Duodenal mucosa (tissue), 2 donors: ENCODE results near the gene OR9Q1.

Experiments used
- H3K27ac ChIP-seq: one replicate; pipeline ENCODE4 v1.7.0; 2013; ENCODE audit warnings: low read depth, low read length
- H3K27me3 ChIP-seq, 2 donors: one replicate each; pipeline ENCODE4 v1.7.0; 2013; ENCODE audit warnings: low read length in 2 of 2, control low read depth in 1 of 2; ENCODE audit not compliant: insufficient read depth in 2 of 2, control insufficient read depth in 1 of 2
- H3K36me3 ChIP-seq, 2 donors: one replicate each; pipeline ENCODE4 v1.7.0; 2013; ENCODE audit warnings: low read length in 2 of 2, control low read depth in 1 of 2; ENCODE audit not compliant: insufficient read depth in 2 of 2, control insufficient read depth in 1 of 2
- H3K4me1 ChIP-seq, 2 donors: one replicate each; pipeline ENCODE4 v1.7.0; 2013; ENCODE audit warnings: low read length in 2 of 2, control low read depth in 1 of 2; ENCODE audit not compliant: insufficient read depth in 2 of 2, control insufficient read depth in 1 of 2
- H3K4me3 ChIP-seq, 2 donors: one replicate each; pipeline ENCODE4 v1.7.0; 2013; ENCODE audit warnings: low read length in 2 of 2, low read depth in 1 of 2
- H3K9ac ChIP-seq, 2 donors: one replicate each; pipeline ENCODE4 v1.7.0; 2013; ENCODE audit warnings: low read length in 2 of 2, low read depth in 1 of 2
- H3K9me3 ChIP-seq, 2 donors: one replicate each; pipeline ENCODE4 v1.7.0; 2013; ENCODE audit warnings: low read length in 2 of 2, control low read depth in 1 of 2; ENCODE audit not compliant: control insufficient read depth in 1 of 2

Gene OR9Q1

GRCh38 chr11:58125469-58125868 is 101.8 kb downstream of the OR9Q1 start, which contains the start of gene OR9I1:
TSS of gene OR9I1 (minus strand) at chr11:58125530. CDS start at chr11:58119444, 6,086 bp downstream.
- Histone ChIP-seq H3K4me3 (no peak within 1 kb of the TSS), H3K27ac (no peak within 1 kb of the TSS), H3K27me3 (no peaks in the 10 kb centered on the region), H3K9ac (no peak within 1 kb of the TSS), H3K36me3 (no peaks in the 10 kb centered on the region), H3K4me1 (no peaks in the 10 kb centered on the region), H3K9me3 (no peaks in the 10 kb centered on the region)

GRCh38 chr11:58127350-58127749 is 103.7 kb downstream of the OR9Q1 start:
- H3K4me1 ChIP-seq: no peaks in the 10 kb centered on the region
- H3K36me3 ChIP-seq: no peaks in the 10 kb centered on the region
- no peak overlapping the region for H3K4me3 ChIP-seq
- H3K9me3 ChIP-seq: no peaks in the 10 kb centered on the region
- no peak overlapping the region for H3K27ac ChIP-seq
- H3K27me3 ChIP-seq: no peaks in the 10 kb centered on the region
- H3K9ac ChIP-seq: no peak overlapping the region

GRCh38 chr11:58133309-58134076 is 109.8 kb downstream of the OR9Q1 start:
- no peaks in the 10 kb centered on the region for H3K27me3 ChIP-seq

GRCh38 chr11:58134151-58134550 is 110.5 kb downstream of the OR9Q1 start:
- Histone ChIP-seq H3K9me3 (no peaks in the 10 kb centered on the region), H3K4me1 (no peaks in the 10 kb centered on the region), H3K9ac (no peak overlapping the region), H3K27me3 (no peaks in the 10 kb centered on the region), H3K27ac (no peak overlapping the region), H3K36me3 (no peaks in the 10 kb centered on the region), H3K4me3 (no peak overlapping the region)

More at GRCh38 chr11:58133309-58134076, 109.8 kb downstream of the OR9Q1 start:
- Histone ChIP-seq H3K36me3 (no peaks in the 10 kb centered on the region), H3K4me3 (no peak overlapping the region), H3K9me3 (no peaks in the 10 kb centered on the region), H3K27ac (no peak overlapping the region), H3K4me1 (no peaks in the 10 kb centered on the region), H3K9ac (no peak overlapping the region)

- no peaks in the 10 kb centered on the region for H3K9me3 ChIP-seq
- H3K9ac ChIP-seq: no peak overlapping the region
- H3K36me3 ChIP-seq: no peaks in the 10 kb centered on the region
- H3K27me3 ChIP-seq: no peaks in the 10 kb centered on the region
- no peak overlapping the region for H3K4me3 ChIP-seq
- H3K27ac ChIP-seq: no peak overlapping the region
- H3K4me1 ChIP-seq: no peaks in the 10 kb centered on the region
Observed at GRCh38 chr11:58135171-58135570, 111.5 kb downstream of the OR9Q1 start.

- Histone ChIP-seq H3K27me3 (no peaks in the 10 kb centered on the region), H3K9me3 (no peaks in the 10 kb centered on the region), H3K36me3 (no peaks in the 10 kb centered on the region)
Observed at GRCh38 chr11:58142761-58143160, 119.1 kb downstream of the OR9Q1 start.

DNA sequence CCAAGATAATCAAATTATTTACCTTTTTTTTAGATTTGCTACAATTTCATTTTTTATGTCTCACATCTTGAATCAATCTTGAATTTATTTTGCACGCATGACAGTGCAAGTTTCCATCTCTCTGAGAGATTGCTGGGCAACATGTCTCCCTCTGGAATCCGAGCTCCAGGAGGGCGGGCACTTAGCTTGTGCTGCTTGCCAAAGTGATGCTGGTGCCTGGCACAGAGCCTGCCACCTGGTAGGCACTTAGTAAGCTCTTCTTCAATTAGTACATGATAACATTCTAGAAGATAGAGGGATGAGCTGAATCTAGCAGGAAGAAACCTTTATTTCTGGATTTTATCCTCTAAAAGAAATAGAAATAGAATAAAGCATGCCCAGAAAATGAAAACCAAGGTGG is 129.1 kb downstream of the OR9Q1 start:
- Histone ChIP-seq H3K4me1 (peaks cover 9 to 11% of the 10 kb centered on the region in 2 donors), H3K9me3 (no peaks in the 10 kb centered on the region), H3K9ac (no peak overlapping the region), H3K27ac (no peak overlapping the region), H3K4me3 (no peak overlapping the region), H3K36me3 (no peaks in the 10 kb centered on the region), H3K27me3 (no peaks in the 10 kb centered on the region)

More at GRCh38 chr11:58142761-58143160, 119.1 kb downstream of the OR9Q1 start:
- H3K9ac ChIP-seq: no peak overlapping the region
- H3K4me3 ChIP-seq: no peak overlapping the region
- no peak overlapping the region for H3K27ac ChIP-seq
- H3K4me1 ChIP-seq: peaks cover 0 to 4% of the 10 kb centered on the region in 2 donors

GRCh38 chr11:58164389-58164788 is 140.7 kb downstream of the OR9Q1 start:
- no peaks in the 10 kb centered on the region for H3K27me3 ChIP-seq
- no peaks in the 10 kb centered on the region for H3K9me3 ChIP-seq
- no peak overlapping the region for H3K27ac ChIP-seq
- no peaks in the 10 kb centered on the region for H3K36me3 ChIP-seq
- peaks cover 13 to 32% of the 10 kb centered on the region in 2 donors for H3K4me1 ChIP-seq
- H3K9ac ChIP-seq: no peak overlapping the region
- H3K4me3 ChIP-seq: no peak overlapping the region

DNA sequence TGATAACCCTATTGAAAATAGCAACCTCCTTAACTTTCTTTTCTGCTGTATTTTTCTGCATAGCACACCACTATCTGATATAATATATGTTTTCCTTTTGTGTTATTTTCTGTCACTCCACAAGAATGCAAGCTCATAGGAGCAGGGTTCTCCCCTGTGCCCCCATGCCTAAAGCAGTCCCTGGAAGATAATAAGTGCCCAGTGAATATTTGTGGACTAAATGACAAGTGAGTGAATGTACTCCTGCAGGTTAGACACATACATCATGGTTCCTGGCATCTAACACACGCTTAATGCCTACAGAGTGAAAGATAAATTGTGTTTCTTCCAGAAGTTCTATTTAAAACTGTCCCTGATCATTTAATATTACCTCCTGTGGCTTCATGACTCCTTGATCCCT is 141.3 kb downstream of the OR9Q1 start:
- H3K36me3 ChIP-seq: no peaks in the 10 kb centered on the region
- H3K27me3 ChIP-seq: no peaks in the 10 kb centered on the region
- no peak overlapping the region for H3K9ac ChIP-seq
- peaks cover 13 to 32% of the 10 kb centered on the region in 2 donors for H3K4me1 ChIP-seq
- no peaks in the 10 kb centered on the region for H3K9me3 ChIP-seq
- no peak overlapping the region for H3K27ac ChIP-seq
- no peak overlapping the region for H3K4me3 ChIP-seq

DNA sequence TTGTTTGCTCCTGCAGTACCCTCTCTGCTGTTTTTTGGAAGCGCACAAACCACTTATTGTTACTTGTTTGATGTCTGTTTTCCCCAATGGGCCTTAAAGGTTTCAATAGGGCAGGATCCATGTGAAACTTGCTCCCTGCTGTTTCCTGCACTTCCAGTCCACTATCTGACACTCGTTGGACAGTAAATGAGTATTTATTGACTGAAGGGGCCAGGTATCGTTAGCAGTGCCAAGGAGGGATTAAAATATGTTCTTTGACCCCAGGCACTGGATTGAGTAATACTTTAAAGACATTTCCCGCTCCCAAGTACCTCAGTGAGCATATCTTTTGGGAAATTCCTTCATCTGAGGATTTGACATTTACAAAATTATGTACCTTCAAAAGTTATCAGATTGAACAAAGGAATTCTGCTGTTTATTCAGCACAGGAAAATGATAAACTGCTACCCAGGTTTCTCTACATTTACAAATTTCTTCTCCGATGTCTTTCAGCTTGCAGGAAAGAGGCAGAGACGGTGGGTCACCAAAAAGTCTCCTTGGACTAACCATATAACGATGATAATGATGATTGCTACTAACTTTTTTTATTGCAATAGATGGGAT is 141.9 kb downstream of the OR9Q1 start:
- Histone ChIP-seq H3K27ac (no peak overlapping the region), H3K27me3 (no peaks in the 10 kb centered on the region), H3K4me1 (peaks cover 13 to 32% of the 10 kb centered on the region in 2 donors), H3K9me3 (no peaks in the 10 kb centered on the region), H3K4me3 (no peak overlapping the region), H3K36me3 (no peaks in the 10 kb centered on the region), H3K9ac (no peak overlapping the region)
